Measurements from ENCODE around the gene GAD2. TPM values are rescaled to one million over a fixed set of nuclear protein-coding genes. Genes with fewer than 3 reads are reported as not detected.

Gene GAD2
- polyA plus RNA-seq, 1 of the 3 experiments (the other 2 are of a cell fraction), result not detected

- no peaks in the 10 kb centered on the region for H3K9me3 ChIP-seq
- no peak overlapping the region for H3K9ac ChIP-seq
- no peak overlapping the region for H3K4me2 ChIP-seq
- H3K27me3 ChIP-seq (ENCODE audit: insufficient read depth), result no peaks in the 10 kb centered on the region; the same call in 1 of the 2 replicates
- no peaks in the 10 kb centered on the region for H3K9me2 ChIP-seq
- no peaks in the 10 kb centered on the region for H3K4me1 ChIP-seq (ENCODE audit: control insufficient read depth in 1 of 2, insufficient read depth in 2 of 2, low read depth in 1 of 2, low read length in 1 of 2)
- no peaks in the 10 kb centered on the region for H4K20me1 ChIP-seq (ENCODE audit: insufficient read depth)
- peak; percentile 33 for DNase-seq
- ChIA-PET CTCF (interaction anchor here (1.4 to 1.8 kb wide), 2 partner anchors 21 to 512 kb away, joined by 3 to 7 read pairs; no protein-coding TSS in a partner anchor), POLR2A (no interaction called here)
- no peak overlapping the region for H3K27ac ChIP-seq (ENCODE audit: low read depth in 2 of 2, low read length in 1 of 2)
- H3K79me2 ChIP-seq (ENCODE audit: insufficient read depth), result no peaks in the 10 kb centered on the region
- whole genome bisulfite sequencing (ENCODE audit: low lambda C conversion rate), result 14% methylated on average over 8 of the region's 8 CpGs
- H3F3A ChIP-seq (replicated peaks; ENCODE audit: insufficient read depth), result no peaks in the 10 kb centered on the region
- no peaks in the 10 kb centered on the region for H3K36me3 ChIP-seq (replicated peaks in 1 of 2; ENCODE audit: control insufficient read depth in 1 of 2, insufficient read depth in 2 of 2, low read length in 1 of 2)
- H2AFZ ChIP-seq (ENCODE audit: low read depth), result no peak overlapping the region
- TF ChIP-seq NRF1 (IDR thresholded peaks at IDR 0.05; ENCODE audit: low read depth, low read length) (no peak), FOXM1 (IDR thresholded peaks at IDR 0.05; ENCODE audit: low read depth) (no peak), CTCF (IDR thresholded peaks at IDR 0.05) (peak; percentile 48), SIN3A (IDR thresholded peaks at IDR 0.05; ENCODE audit: borderline replicate concordance, low read depth, low read length) (no peak), MAX (IDR thresholded peaks at IDR 0.05; ENCODE audit: low read depth) (no peak), TCF12 (IDR thresholded peaks at IDR 0.05) (no peak), RAD21 (IDR thresholded peaks at IDR 0.05; ENCODE audit: low read length) (peak; percentile 59)
- TF ChIP-seq, protein P1, sequence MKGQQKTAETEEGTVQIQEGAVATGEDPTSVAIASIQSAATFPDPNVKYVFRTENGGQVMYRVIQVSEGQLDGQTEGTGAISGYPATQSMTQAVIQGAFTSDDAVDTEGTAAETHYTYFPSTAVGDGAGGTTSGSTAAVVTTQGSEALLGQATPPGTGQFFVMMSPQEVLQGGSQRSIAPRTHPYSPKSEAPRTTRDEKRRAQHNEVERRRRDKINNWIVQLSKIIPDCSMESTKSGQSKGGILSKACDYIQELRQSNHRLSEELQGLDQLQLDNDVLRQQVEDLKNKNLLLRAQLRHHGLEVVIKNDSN (IDR thresholded peaks at IDR 0.05; ENCODE audit: borderline replicate concordance, low read depth), result no peak
- peak overlapping the region in 1 of 2 experiments; percentile 30; a peak in 2 of 4 replicates for H3K4me3 ChIP-seq (ENCODE audit: low read depth in 2 of 2, low read length in 1 of 2)
These were observed 53.2 kb downstream of the GAD2 start for GRCh38 chr10:26269754-26270153.

DNA sequence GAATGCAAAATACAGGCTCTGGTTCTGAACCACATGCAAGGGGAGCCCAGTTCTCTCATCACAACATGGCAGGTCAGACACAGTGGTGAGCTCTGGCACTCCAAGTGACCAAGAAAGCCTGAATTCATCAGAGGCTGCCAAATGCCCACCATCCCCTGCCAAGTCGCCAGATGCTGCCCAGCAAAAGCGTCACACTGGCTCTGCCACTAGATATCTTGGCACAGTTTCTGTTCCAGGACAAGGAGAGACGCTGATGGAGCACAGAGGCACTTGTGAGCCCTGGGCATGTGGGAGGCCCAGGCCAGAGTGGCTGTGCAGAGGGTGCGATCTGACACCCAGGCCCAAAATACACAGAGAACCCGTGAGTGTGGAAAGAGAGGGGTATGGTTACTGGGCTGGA, 57.8 kb downstream of the GAD2 start:
- no peaks in the 10 kb centered on the region for H3K4me1 ChIP-seq (ENCODE audit: control insufficient read depth in 1 of 2, insufficient read depth in 2 of 2, low read depth in 1 of 2, low read length in 1 of 2)
- WGBS (ENCODE audit: low lambda C conversion rate), result 13% methylated on average over 4 of the region's 5 CpGs
- no peak for TF ChIP-seq GABPA (IDR thresholded peaks at IDR 0.05; ENCODE audit: low read depth)
- TF ChIP-seq CHD2 (IDR thresholded peaks at IDR 0.05; ENCODE audit: low read length, partially characterized antibody), result no peak
- TF ChIP-seq FOXM1 (IDR thresholded peaks at IDR 0.05; ENCODE audit: low read depth), result no peak
- no peak for TF ChIP-seq ELF1 (IDR thresholded peaks at IDR 0.05)
- H3K9me2 ChIP-seq, result no peaks in the 10 kb centered on the region
- no peak for DNase-seq
- H3K4me3 ChIP-seq (ENCODE audit: low read depth in 2 of 2, low read length in 1 of 2), result no peak overlapping the region
- no peak overlapping the region for H3K9ac ChIP-seq
- no peaks in the 10 kb centered on the region for H3F3A ChIP-seq (replicated peaks; ENCODE audit: insufficient read depth)
- H3K36me3 ChIP-seq (replicated peaks in 1 of 2; ENCODE audit: control insufficient read depth in 1 of 2, insufficient read depth in 2 of 2, low read length in 1 of 2), result no peaks in the 10 kb centered on the region
- H3K27ac ChIP-seq (ENCODE audit: low read depth in 2 of 2, low read length in 1 of 2), result no peak overlapping the region
- H3K79me2 ChIP-seq (ENCODE audit: insufficient read depth), result no peaks in the 10 kb centered on the region
- H3K4me2 ChIP-seq, result no peak overlapping the region
- ChIA-PET CTCF (no interaction called here), POLR2A (no interaction called here)
- no peak overlapping the region for H2AFZ ChIP-seq (ENCODE audit: low read depth)
- no peaks in the 10 kb centered on the region for H3K9me3 ChIP-seq
- no peaks in the 10 kb centered on the region for H4K20me1 ChIP-seq (ENCODE audit: insufficient read depth)
- H3K27me3 ChIP-seq (ENCODE audit: insufficient read depth), result no peaks in the 10 kb centered on the region
